GM18499 (cell line): ENCODE results near the gene CYGB.

Experiments
- ATAC-seq: cut with Tn5 transposase; IDR thresholded peaks from one replicate; pipeline ENCODE4 v1.9.1; 2021; ENCODE audit warnings: moderate number of reproducible peaks; ENCODE audit not compliant: insufficient read depth, unreplicated experiment

CYGB gene

DNA sequence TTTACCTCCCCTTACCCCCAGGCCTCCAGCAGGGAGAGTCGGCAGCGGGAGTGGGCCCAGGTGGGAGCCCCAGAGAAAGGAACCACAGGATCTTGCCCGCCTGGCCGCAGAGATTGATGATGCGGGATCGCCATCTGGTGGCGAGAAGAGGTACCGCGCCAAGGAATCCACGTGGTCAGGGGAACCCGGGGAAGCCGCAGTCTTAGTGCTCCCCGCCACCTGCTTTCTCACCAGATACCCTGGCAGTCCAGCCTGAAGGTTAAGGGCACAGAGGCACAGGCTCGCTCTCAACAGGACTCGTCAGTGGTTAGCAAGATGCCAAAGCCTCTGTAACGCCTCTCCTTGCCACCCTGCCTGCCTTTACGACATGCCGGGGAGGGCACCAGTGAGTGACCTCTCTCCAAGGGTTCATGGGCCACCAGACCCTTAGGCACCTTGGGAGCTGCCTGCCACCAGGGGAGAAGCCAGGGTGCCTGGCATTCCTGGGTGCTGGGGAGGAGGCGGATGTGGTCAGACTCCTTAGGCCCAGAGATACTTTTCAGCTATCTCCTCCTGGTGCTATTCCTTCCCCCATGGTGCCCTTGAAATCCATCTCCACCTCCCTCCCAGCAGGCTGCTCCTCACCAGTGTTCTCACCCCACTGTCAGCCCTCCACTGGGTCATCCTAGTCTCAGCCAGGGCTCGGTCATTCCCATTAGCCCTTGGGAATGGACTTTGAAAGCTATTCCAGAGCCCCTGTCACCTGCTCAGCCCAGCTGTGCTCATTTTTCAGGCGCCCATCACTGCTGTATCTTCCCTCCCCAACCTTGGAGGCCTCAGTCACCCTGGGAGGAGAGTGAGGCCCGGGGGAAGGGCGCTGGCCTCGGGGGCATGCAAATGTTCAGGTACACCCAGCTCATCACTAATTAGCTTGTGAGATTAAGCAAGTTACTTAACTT is 30.8 kb downstream of the CYGB start:
- no peak for ATAC-seq

DNA sequence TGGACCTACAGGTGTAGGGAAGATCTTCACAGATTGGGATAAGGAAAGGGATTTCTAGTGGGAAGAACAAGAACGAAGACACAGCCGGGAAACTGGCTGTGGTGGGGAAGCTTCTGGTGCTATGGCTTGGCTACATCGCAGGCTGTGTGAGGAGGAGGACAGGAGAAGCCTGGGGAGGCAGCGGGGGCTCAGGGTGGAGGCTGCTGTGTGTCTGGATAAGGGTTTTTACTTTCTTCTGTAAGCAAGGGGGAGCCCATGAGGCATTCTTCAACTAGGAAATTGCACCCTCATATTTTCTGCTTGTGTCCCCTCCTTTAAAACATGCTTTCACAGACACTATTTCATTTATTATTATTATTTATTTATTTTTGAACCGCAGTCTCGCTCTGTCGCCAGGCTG is 33.4 kb downstream of the CYGB start:
- no peak for ATAC-seq

DNA sequence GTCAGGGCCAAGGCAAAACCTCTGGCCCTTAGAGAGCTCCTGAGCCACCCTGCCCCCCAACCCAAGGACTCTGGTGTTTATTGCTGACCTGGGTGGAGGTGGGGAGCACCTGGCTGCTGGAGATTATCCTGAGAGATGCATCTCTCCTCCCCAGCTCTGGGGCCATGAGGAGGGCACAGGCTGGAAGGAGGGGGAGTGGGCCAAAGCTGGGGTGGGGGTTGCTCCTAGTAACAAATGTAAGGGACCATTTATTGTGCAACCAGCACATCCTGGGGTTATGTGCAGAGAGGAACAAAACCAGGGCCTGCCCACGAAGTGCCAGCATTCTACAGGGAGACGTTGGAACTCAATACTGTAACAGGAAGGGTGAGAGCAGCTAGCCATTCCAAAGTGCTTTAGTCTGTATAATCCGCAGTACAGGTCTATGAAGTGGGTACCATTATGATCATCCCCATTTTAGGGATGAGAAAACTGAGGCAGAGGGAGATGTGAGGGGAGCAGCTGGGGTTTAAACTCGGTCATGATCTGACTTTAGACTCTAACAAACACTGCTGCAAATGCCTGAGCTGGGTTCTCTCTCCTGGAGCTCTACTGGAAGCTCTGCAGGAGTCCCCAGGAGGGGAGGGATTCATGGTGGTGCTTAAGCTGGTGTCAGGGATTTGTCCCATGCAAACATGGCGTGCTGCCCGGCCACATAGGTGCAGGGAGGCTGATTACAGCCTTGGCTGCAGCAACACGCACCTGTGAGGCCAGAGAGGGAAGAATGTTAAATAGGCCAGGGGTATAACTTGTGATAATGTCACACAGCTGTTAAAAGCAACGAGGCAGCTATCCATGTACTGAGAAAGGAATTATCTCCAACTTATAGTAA is 34.9 kb downstream of the CYGB start:
- no peak for ATAC-seq

DNA sequence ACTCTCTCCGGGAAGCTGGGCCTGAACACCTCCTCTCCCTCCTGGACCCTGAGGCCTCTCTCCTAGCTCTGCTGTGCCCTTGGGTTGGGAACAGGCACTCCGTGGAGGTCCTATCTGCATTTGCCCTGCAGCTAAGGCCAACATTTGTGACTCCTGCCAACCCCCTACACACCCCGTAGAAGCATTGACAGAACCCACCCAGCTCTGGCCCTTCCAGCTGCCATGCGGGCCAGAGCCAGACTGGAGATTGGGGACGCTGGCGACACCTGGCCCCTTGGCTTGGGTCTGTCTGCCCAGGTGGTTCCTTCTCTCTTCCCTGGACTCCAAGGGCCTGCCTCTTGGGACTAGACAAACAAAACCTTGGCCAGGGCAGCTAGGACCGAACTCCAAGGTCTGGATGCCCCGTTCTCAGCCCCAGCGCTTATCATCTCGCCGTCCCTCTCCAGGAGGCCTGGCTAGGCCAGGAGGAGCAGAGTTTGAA is 35.6 kb downstream of the CYGB start:
- ATAC-seq = no peak

DNA sequence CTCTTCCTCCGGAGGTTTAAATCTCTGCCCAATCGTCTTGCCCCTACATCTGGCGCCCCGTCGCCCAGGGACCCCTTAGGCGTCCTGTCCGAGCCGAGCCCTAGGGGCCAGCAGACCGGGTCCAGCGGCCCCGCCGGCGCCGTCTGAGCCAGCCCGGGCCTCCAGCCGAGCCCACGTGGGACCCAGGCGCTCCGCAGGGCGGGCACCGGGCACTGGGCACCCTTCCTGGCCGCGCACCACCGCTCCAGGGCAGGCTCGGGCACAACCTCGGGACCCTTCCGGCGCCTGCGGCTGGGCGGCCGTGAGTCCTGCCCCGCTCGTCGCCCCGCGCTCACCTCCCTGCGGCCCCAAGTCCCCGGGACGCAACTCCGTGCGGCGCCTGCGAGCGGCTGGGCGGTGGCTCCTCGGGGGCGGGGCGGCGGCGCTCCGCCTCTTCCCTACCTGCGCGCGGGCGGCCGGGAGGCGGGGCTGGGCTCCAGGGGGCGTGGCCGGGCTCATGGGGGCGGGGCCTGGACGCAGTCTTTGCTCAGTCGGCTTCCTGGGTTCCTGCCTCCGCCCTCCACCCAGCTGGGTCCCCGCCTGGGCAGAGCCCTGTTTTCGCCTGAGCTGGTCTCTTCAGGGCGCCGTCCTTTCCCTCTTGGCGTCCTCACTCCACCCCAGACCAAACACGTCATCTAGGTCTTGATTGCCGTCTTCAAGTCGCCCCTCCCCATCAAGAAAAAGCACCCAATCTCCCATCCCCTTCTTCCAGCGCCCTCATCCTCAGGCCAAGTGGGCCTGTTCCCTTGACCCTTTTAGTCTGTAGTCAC is 36.3 kb downstream of the CYGB start, which contains the start of gene RHBDF2:
Gene RHBDF2, minus strand, starts transcription at position 406 of the 809 bp plus-strand sequence. CDS start 19,899 bp downstream, outside the sequence.
- ATAC-seq = no peak

DNA sequence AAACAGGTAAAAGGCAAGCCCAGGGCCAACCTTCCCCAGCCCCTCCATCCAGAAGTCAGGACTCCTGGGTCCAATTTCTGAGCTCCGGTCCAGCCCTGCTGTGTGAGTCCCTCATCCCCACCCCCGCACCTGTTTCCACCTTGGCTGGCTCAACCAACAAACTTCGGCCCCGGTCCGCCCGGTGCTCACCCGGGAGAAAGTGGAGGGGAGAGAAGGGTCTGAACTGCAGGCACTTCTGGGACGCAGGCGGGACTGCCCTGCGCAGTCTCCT is 36.8 kb downstream of the CYGB start:
- no peak for ATAC-seq

DNA sequence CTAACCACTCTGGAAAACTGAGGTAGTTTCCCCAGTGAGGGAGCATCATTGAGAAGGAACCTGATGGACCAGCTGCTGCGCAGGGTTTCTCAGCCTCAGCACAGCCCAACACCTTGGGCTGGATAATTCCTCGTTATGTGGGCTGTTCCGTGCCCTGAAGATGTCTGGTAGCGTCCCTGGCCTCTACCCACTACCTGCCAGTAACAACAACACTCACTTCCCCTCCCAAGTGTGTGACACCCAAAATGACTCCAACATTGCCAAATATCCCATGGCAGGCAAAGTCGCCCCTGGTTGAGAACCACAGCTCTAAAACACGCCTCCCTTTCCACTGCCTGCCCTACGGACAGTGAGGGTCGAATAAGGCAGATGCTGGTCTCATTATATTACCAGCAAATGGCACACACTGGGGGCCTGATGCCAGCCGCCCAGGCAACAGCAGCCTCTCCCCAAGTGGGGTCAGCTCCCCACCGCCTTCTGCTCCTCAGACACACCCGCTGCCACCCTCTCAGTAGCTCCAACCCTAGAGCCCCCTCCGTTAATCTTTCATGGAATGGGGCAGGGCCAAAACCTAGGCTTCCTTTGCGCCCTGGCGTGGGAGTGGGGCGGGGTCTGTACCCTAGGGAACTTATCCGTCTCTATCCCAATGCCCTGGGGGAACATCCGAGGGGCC is 37.3 kb downstream of the CYGB start:
- no peak for ATAC-seq

DNA sequence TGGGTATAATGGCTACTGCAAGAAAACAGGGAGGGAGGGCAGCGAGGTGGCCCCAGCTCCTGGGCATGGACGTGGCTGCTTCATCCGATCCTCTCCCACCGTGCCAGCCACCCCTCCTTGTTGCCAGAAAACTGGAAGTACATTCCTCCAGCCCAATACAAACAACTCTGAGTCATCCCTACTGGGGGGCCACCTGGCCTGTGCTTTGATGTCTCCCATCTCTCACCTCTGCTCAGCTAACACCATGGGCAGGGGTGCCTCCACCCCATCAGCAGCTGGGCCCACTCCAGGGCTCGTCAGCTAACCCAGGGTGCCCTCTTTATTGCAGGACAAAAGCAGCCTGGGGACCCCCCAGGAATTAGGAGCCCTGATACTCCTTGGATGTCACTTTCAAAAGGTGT is 38.2 kb downstream of the CYGB start:
- ATAC-seq = no peak

DNA sequence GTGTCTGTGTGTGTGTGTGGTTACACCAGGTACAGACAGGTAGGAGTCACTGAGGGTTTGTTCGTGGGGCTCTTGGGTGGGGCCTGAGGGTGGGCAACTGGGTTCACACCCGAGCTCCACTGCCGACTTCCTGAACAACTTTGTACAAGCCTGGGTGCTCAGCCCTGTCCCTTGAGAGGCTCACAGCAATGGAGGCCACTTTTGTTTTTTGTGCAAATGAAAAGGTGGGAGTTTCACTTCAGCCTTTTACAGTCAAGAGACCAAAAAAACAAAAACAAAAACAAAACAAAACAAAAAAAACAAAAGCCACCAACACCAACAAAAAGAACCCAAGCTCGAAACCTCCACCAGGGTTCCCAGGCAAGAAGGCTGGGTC is 38.6 kb downstream of the CYGB start:
- ATAC-seq = no peak

DNA sequence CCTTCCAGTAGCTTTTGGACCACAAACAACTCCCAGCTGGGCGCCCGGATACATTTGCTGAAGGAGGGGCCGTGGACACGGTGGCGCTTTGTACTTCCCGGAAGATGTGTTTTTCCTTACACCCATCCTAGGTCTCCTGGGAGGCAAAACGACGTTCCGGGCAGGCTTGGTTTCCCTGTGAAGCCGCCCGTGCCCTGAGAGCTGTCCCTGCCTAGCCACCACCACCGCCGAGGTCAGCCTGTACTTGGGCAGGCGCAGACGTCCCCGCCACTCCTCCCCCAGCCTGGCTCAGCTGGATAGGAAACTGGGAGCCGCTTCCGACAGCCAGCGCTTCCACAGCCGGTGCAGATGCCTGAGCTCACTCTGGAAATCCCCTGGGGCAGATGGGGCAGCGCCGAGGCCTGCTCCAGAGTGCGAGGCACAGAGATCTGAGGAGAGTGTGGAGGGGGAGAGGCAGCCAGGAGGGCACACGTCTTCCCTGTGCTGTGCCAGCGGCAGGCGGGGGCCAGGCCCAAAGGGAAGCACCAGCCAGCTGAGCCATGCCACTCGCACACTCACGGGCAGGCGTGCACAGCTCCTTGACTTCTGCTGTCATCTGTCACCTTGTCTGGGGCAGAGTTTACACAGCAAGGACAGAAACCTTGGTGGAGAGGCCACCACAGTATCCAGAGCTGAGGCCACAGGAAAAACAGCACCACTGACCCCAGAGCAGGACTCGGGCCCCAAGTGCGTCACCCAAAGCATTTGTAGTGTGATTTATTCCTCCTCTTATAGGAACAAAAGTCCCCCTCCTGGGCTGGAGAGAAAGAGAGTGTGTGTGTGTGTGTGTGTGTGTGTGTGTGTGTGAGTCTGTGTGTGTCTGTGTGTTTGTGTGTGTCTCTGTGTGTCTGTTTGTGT is 39.3 kb downstream of the CYGB start:
- ATAC-seq = no peak

DNA sequence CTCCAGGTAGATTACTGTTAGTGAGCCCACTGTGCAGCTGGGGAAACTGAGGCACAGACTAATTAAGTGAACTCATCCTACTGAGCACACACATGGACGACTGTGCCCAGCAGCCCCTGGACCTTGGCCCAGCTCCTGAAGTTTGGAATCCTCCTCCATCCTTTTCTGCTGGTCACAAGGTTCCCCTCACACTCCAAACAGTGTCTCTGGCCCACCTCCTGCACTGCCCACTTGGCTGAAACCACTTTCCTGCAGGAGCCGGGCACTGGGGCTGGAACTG is 39.9 kb downstream of the CYGB start:
- ATAC-seq = no peak

DNA sequence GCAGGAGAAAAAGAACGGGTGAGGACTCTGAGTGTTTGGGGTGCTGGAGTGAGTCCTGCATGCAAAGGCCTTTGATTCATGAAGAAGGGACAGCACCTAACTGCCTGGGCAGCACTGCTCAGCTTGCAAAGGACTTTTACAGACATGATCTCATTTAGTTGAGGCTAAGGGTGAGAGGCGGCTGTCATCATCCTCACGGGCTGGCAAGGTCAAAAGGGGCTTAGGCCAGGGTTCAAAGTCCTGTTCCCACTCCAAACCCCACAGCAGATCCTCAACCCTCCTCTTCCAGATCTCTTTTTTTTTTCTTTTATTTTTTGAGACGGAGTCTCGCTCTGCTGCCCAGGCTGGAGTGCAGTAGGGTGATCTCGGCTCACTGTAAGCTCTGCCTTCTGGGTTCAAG is 41.0 kb downstream of the CYGB start:
- no peak for ATAC-seq

DNA sequence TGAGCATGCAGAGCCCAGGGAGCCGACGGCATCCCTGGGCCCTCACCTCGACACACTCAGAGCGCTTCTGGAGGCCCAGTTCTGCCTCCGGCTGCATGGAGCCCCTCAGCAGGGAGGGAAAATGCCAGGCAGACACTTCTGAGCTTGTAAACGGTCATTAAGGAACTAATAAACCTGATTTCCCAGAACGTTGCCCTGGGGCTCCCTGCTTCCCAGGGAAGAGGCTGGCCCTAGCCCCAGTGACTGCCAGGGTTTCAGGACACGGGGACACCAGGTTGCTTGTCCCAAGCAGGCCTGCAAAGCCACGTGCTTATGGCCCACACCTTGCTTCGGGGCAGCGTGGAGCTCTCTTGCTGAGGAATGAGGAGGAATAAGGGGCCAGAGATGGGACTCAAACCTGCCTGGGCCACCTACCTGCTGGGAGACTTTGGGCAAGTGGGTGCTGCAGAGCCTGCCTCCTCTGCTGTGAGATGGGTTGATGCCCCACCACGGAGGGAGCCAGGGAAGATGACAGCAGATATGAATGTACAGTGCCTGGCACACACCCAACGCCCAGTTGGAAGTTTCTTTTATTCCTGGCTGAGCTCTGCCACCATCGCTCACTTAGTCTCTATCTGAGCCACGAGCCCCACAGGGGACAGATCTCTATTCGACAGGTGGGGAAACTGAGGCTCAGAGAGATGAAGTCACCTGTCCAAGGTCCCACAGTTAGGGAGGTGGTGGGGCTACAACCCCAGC is 41.7 kb downstream of the CYGB start:
- no peak for ATAC-seq

DNA sequence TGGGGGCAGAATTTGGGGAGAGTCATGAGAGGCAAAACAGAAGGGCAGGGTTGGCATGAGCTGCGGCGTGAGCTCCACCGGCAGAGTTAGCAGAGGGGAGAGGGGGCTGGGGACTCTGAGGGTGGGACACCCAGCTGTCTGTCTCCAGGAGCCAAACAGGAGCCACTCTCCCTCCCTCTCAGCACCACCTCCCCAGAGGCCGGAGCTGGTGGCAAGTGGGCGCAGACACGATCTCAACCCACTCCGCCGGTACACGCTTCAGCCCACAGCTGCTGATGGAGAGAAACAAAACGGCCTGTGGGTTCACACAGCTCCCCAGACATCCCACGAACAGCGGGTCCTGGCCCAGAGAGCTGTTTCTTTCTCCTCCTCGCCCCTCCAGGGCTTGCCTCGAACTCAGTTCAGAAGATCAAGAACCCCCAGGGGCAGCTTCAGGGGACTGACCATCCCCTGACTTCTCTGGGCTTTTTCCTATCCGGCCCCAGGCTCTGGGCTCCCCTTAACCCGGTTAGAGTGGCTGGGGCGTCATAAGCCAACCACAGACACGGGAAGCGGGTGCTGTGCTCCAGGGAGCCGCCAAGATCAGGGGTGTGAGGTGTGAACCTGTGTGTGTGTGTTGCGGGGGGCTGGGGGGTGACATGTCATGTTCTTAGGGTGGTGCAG is 43.9 kb downstream of the CYGB start:
- no peak for ATAC-seq

DNA sequence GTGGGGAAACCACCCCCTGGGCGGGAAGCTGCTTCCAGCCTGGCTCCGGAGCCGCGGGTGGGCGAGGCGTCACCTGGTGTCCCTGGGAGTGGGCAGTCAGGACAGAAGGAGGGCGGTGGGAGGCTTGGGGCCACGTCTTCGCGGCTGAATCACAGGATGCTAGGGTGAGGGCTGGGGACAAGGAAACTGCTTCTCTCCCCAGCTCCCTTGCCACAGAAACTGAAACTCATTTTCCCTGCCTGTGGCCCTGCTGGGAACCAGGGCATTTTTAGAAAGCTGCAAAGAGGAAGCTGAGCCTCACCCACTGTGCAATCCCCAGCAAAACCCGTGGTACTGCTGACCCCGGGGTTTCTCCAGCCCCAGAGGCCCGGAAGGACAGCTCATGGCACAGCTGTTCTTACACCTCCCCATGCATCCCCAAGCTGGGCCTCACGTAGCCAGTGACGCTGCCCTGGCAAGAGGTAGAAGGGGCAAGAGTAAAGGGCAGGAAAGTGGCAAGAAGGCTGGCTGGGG is 44.5 kb downstream of the CYGB start:
- ATAC-seq = no peak

DNA sequence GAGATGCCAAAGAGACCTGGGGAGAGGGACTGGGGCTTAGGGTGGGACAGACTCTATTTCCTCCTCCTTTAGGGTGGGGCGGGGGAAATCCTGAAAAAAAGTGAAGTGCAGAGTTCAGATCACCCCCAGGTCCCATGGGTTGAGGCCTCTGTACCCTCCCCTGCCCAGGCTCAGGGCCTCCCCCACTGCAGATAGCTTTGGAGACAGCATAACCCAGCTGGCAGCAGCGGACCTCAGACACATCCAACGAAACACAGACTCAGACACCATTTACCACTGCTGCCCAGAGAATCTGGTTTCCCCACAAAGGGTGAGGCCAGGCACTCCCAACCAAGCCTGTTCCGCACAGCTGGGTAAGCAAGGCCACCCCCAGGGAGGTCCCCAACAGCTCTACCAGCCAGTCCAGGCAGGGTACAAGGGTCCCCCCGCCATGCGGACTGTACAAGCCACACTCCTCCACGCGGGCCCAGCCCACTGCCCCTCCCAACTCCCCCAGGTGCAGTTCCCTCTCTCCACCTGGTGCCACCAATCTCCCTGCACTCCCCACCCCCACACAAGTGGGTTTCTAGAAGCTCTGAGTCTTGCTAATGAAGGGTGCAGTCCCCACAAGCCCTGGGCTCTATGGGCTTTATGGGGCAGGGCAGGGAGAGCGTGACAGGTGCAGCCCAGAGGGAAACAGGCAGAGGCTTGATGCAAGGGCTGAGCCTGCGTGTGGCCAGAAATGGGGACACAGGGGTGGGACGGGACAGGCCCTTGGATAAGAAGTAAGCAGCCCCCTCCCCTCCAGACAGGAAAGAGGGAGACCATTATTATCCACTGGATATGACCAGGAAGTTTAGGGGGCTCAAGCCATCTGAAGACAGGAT is 45.2 kb downstream of the CYGB start:
- ATAC-seq = no peak
